HG03066 (cell line): ENCODE results near the gene PLCH2.
"Not testable (repeated sequence)": the region's sequence is repeated elsewhere in the genome, so short reads cannot be mapped to it uniquely, and the experiment has no call there.

Experiments used
- ATAC-seq: cut with Tn5 transposase; IDR thresholded peaks from one replicate; pipeline ENCODE4 v1.9.1; 2021; ENCODE audit warnings: low read depth; ENCODE audit not compliant: unreplicated experiment

The PLCH2 gene

DNA sequence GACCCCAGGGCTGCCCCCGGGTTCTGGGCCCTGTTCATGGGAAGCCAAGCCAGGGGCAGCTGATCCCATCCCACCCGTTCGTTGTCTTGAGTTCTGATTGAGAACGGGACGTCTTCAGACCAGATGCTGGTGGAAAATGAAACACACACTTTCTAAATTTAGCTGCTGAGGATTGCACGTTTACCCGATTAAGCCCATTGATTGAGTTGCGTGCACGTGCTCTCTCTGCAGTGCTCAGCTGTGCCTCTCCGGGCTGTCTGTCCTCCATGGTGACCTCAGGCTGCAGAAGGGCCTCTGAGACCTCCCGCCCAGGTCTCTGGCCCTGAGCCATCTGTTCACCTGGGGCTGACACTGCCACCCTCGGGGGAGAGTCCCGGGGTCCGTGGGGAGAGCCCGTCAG is 36.7 kb upstream of the PLCH2 start:
- ATAC-seq: no peak

DNA sequence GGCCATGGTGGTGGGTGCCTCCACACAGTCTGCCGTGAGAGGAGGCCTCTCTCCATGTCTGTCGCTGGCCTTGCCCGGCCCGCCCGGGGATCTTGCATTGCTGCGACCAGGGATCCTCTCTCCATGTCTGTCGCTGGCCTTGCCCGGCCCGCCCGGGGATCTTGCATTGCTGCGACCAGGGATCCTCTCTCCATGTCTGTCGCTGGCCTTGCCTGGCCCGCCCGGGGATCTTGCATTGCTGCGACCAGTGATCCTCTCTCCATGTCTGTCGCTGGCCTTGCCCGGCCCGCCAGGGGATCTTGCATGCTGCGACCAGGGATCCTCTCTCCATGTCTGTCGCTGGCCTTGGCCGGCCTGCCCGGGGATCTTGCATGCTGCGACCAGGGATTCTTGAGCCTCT is 35.7 kb upstream of the PLCH2 start:
- not testable (repeated sequence) for ATAC-seq

DNA sequence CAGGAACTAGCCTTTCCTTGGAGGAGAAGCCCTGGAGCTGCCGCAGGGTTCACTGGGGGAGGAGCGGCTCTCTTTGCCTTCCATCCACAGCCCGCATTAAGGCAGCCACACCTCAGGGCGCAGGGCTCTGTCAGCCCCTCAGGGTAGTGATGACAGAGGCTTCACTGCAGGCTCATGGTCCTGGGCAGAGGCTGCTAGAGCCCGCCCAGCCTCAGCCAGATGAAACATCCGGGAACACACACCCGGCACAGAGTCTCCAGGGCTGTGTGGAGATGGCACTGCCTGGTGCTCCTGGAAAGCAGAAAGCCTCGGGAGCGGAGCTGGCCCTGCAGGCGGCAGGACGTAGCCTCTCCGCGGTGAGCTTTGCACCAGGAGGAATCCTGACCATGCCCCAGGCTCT is 34.3 kb upstream of the PLCH2 start:
- ATAC-seq: no peak

DNA sequence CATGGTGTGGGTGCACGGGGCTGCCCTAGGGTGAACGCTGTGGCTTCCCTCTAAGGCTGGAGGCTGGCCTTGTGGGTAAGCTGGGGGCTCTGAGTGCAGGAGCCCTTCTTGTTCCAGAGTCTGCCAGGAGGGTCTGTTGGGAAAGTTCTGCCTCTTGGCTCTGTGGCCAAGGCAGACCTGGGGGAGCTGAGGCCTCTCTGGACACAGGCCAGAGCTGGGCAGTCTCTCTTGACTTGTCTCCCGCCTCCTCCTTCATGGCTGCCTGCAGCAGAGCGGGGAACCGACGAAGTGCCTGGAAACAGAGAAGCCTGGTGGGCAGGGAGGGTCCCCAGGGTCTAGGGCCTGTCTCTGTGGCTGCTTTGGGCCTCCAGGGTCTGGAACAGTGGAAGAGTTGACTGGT is 33.4 kb upstream of the PLCH2 start:
- no peak for ATAC-seq

DNA sequence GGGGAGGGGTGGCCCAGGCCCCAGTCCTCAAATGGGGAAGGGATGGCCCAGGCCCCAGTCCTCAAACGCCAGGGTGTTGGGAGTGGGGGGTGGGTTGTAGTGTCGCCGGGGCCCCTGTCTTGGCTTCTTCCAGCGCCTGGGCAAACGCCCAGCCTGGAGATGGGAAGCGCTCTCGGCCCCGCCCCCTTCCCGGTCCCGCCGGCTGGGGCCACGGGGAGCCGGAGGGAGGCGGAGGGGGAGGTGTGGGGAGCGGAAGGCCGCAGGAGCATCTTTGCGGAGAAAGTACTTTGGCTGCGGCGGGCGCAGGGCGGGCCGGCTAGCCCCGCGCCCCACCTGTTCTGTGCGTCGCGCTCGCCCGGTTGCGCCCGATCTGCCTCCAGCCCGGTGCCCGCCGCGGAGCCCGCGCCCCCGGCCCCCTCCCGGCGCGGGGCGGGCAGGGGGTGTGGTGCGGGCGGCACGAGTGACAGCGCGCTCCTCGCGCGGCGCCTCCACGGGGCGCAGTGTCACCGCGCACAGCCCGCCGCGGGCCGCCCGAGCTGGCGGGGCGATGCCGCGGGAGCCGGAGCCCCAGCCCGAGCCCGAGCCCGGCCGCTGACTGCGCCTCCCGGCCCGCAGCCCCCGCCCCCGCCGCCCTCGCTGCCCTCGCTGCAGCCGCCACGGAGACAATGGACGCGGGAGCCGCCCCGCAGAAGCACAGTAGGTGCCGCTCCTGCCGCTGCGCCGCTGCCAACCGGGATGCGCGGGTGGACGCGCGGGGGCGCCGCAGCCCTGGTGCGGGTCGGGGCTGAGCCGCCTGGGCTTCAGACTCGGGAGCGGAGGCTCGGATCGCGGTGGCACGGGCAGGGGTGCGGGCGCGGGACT is 32.6 kb upstream of the PLCH2 start:
- ATAC-seq: no peak

DNA sequence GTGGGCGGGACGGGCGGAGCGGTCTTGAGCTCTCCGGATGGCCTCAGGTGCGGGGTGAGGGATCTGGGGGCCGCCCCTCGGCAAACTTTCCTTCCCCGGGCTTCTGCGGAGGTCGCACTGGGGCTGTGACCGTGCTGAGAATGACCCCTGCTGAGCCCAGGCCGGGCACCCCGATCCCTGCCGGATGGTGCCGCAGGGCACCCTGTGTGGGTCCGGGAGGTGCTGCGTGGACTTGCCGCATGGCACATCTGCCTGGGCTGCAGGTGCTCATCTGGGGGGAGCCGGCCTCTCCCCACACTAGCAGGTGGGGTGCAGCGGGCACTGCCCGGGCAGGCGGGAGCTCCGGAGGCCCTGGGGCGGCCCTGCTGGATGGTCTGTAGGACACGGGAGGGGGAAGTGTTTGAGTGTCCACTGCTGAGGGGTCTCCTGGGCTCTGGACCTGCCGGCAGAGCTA is 31.9 kb upstream of the PLCH2 start:
- ATAC-seq: no peak

DNA sequence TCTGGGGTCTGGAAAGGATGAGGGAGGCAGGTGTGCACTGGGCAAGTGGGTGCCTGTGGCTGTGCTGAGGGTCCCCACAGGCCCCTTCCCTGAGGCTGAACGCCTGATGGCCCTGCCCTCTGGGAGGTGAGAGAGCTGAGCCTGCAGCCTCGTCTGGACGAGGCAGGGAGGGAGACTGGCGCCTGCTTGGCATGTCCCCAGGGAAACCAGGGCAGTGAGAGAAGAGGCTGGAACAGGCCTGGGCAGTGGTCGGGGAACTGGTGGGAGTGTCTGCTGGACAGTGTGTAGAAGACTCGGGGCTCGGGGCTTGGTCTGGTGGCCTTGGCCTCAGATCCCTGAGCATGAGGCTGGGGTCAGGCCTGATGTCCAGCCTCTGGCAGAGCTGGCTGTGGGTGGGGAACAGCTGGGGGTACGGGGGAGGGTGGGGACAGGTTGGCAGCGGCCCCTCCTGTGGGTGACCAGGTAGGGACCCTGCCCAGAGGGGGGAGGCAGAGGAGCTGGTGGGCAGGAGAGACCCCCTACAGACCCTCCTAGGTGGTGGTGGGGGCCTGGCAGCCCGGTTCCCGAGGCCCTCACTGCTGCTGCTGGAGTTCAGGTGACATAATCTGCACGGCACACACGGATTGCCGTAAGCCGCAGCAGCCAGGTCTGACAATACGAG is 30.8 kb upstream of the PLCH2 start:
- ATAC-seq: no peak

DNA sequence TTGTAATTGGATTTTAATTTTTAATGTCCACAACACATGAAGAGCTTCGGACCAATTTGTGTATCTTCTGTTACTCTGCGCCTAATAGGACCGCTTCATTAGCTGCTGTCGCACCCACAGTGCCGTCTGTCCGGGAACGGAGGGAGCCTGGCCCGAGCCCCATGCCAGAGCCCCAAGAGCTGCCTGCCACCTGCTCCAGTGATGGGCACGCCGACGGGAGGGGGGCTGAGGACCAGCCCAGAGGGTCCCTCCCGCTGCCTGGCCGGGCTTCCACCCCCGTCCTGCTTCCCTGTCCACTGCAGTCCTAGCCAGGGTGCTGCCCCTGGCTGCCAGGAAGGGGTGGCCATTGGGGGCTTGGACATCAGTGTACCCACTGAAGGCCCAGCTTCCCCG is 30.3 kb upstream of the PLCH2 start:
- no peak for ATAC-seq

DNA sequence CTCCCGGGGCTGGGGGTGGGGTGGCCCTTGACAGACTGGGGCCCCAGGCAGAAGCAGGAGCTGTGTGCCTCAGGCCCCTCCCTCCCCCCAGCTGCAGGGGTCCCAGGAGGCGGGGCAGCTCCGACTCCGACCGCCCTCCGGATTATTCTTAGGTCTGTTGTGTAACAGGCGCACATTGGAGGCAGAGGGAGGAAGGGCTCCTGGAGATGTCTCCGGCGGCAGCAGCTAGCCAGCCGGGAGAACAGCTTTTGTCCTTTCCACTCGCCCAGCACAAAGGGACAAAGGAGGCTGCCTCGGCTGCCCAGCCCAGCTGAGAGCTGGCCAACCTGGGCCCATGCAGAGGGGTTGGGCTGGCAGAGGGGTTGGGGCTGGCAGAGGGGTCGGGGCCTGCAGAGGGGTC is 29.7 kb upstream of the PLCH2 start:
- ATAC-seq: no peak

DNA sequence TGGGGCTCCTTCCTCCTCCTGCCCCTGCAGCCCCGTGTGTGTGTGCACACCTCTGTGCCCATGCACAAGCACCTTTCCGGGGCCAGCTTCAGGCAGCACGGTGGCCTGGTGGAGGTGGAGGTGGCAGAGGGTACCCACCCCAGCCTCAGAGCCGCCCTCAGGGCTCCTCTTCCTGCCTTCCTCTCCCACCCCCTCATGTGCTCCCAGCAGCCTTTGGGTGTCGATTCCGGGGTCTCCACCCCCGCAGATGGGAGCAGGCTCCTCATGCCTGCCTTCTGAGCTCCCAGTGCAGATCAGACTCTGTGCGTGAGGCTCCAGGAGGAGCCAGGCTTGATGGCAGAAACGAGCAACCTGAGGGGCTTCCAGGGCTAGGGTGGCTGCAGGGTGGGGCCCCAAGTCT is 29.2 kb upstream of the PLCH2 start:
- ATAC-seq: no peak

DNA sequence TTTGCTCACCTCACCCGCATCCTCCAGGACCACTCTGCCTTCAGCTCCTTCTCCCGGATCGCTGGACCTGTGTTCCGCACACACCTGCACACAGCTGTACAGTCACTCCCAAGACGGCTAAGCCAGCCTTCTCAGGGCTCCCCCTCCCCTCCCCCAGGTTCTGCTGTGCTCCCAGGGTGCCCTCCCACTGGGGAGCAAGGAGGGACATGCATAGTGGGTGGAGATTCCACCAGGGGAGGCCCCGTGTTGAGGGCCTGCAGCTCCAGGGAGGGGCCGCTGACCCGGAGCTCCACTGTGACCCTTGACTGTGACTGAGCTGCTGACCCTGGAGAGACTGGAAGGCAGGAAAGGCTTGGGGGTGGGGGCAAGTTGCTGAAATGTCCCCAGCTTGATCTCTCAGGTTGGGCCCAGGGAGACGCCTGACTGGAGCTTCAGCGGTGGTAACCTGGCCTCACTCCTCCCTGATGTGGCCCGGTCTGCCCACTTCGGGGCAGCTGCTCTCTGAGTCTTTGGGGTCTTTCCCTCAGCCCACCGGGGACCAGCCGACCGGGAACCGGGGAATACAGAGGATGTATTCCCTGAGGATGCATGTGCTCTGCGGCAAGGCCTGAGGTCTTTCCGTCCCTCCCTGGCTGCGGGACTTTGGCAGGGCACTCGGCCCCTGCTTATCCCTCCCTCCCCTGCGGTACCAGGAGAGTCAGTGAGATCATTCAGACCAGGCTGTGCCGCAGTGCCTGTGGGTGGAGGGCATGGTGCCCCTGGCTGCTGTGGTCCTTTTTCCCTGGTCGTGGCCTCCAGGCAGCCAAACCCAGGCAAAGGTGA is 28.6 kb upstream of the PLCH2 start:
- ATAC-seq: no peak

DNA sequence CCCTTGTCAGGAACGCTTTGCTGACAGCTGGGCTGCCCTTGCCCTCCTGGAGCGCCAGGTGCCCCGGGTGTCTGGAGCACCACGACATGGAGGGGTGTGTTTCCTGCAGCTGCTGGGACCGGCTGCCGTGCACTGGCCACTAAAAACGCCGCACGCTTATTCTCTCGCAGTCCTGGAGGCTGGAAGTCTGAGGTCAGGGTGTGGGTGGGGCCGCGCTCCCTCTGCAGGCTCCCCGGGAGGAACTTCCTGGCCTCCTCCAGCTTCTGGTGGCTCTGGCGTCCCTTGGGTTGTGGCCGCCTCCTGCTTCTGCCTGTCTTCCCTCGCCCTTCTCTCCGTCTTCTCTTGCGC is 28.0 kb upstream of the PLCH2 start:
- no peak for ATAC-seq

DNA sequence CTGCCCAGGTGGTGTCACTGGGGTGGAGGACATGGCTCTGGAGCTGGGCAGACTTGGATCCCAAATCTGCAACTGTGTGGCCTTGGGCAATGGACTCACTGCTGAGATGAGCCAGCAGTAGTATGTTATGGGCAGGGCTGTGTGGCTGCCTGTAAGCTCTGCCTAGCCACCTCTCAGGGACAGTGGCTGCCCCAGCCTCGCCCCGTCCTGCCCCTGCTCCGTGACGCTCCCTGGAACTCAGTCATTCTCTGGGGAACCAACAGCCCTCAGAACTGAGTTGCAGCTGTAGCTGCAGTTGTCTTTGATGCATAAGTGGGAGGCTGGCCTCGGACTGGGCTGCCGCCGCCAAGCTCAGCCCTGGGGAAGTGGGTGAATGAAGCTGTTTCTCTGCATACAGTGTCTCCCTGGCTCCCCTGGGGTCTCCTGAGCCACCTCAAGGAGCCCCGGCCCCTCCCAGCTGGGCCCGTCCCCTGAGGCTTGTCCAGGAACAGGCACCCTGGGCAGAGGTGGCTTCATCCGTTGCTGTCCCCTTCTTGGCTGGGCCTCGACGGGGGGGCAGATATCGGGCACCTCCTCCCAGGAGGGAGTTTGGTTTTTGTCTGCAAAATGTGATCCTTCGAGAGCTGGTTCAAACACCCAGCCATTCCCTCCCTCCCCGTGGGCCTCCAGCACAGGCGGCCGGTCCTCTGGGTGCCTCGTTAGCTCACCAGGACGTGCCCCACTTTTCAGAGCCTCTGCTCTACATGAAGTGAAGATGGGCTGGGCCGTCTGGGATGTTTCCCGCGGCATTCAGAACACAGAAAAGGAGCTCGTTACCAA is 26.2 kb upstream of the PLCH2 start:
- ATAC-seq: no peak

DNA sequence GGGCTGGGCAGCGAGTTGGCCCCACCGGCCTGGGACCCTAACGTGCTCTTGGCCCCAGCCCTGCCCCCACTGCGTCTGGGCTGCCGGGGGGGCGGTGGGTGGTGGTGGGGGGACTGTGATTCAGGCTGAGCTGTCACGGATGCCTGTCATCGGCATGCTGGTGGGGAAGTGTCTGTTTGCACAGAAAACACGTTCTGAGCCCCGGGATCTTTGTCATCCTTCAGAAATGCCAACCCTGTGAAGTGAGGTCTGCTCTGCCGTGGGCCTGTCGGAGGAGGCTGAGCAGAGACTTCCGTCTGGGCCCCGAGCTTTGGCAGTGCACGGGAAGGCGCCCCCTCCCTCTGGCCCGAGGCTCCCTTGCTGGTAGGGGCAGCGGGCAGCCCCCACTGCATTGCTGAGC is 24.3 kb upstream of the PLCH2 start:
- ATAC-seq: no peak

DNA sequence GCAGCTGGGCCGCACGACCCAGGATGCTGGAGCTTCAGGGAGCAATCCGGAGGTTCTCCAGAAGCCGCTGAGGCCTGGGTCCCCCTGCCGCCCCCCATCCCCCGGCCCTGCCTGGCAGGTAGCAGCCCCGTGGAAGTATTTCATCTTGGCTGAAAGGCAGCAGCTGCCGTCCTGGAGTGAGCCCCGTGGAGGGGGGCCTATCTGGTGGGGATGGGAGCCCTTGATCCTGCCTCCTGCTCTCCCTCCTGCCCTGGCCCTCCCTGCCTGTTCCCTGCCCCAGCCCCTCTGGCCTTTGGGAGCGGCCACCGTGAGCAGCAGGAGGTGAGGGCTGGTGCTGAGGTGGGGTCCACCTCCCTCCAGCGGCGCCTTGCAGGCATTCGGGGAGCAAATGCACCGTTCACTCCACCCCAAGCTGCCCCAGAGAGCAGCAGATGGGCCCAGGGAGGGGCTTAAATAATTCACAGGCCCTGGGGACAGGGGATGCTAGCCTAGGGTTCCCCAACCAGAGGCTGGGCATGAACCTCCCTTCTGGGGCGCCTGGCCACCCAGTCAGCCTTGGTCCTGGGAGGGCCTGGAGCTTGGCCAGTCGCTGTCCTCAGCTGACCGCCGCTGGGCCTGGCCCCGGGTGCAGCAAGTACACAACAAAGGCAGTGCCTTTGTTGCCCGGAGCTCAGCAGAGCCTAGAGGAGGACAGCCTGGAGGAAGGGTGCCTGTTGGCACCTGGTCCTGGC is 23.7 kb upstream of the PLCH2 start:
- ATAC-seq: no peak

DNA sequence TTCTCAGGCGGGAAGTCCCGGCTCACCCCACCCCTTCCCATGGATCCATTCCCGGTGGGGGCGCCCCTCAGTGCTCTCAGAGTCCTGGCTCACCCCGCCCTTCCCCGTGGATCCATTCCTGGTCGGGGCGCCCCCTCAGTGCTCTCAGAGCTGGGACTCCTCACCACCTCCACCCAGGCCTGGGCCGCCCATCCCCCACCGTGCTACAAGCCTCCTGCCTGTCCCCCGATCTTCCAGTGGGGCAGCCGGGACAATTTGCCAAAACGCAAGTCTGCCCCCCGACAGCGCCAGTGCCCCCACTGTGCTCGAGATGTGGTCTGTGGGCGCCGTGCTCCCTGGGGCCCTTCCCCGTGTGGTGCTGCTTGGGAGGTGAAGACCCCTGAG is 23.2 kb upstream of the PLCH2 start:
- no peak for ATAC-seq

DNA sequence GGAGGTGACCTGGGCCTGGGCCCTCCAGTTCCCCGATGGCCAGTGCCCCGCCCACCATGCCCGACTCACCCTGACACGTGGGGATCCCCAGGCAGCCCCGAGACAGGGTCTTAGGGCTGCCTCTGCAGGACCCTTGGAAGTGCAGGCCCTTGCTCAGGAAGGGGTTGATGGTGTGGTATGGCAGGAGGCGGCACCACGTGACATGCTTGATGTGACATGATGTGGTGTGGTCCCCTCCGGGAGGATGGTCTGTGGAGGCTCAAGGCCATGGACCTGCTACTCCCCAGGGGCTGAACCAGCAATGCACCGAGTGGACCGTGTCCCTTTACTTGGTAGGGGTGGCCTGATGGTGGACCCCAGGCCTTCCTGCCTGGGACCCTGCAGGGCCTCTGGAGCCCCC is 21.9 kb upstream of the PLCH2 start:
- ATAC-seq: no peak

DNA sequence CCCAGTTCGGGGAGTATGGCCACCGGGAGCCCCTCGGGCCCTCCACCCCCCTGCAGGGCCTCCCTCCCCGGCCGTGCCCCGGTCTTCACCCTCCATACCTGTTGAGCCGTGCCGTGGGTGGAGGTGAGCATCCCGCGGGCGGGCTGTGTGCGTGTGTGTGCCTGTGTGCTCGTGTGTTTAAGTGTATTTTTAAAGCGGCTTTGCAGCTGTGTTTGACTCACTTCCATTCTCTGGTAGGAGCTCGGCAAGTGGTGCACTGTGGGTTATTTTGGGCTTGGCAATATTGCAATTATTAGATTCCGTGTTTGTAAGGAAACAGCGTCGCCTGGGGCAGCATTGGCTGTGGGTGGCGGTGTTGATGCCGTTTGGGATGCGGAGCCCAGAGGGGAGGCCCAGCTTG is 20.3 kb upstream of the PLCH2 start:
- no peak for ATAC-seq

DNA sequence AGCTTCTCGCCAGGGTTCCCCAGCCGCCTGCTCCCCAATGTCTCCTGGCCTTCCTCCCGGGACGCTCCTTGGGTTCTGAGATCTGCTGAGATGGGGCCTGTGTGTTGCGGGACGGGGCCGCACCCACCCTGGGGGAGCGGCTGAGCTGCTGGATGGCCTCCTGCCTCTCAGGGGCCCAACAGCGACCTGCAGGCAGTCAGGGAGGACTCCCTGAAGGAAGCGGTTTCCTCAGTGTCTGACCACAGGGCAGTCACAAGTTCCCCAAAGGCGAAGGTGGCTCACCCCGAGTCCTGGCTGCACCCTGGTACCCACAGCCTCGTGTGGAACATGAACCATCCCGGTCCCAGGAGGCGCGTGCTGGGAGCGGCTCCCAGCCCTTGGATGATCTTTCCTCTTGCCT is 18.6 kb upstream of the PLCH2 start:
- no peak for ATAC-seq

DNA sequence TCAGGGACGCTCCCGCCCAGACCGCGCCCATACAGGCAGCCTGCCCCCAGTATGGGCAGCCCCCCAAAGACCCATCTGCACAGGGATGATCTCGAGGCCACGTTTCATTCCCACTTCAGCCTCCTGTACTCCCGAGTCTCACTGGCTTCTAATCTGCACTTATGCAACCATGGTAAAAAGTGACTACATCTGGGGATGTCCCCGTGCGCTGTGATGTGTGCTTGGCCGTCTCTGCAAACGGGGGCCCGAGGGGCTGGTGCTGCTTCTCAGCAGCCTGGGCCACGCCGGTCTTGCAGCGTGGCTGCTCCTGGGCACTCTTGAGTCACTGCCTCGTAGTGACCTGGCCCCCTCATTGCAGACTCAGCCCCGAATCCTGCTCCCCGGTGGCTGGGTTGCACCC is 17.4 kb upstream of the PLCH2 start:
- ATAC-seq: no peak
